Measurements from ENCODE around the gene TMEM175. TPM values are rescaled to one million over a fixed set of nuclear protein-coding genes. Genes with fewer than 3 reads are reported as not detected.

TMEM175 gene
- total RNA-seq, 1 donor from 2014 or later, result 42.4 TPM

DNA sequence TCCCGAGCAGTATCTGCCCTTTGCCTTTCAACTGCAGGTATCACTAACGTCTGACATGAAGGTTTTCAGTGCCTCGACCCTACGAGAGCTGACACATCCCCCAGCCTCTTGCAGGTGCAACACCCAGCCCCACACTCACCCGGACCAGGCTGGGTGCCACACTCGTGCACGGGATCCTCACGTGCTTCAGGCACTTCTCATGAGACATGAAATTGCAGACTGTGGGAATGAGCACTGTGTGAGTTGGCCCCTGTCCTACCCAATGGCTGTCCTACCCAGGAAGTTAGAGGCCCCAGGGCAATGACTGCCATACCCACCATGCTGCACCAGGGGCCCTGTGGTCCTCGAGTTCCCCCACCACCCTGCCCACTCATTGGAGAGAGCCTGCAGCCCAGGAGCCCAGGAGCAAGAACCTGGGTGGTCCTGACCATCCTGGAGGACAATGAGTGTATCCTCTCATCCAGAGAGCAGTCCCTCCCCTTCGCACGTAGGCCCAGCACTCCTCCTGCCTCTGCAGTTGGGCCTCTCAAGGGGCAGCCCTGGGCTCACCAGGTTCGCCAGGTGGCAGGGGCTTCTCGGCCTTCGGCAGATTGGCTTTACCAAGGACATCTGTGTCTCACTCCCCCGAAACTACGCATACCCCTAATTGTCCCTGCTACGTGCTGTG, 38.7 kb downstream of the TMEM175 start:
- intact Hi-C loops (cut with DNase I), result no loop called here

DNA sequence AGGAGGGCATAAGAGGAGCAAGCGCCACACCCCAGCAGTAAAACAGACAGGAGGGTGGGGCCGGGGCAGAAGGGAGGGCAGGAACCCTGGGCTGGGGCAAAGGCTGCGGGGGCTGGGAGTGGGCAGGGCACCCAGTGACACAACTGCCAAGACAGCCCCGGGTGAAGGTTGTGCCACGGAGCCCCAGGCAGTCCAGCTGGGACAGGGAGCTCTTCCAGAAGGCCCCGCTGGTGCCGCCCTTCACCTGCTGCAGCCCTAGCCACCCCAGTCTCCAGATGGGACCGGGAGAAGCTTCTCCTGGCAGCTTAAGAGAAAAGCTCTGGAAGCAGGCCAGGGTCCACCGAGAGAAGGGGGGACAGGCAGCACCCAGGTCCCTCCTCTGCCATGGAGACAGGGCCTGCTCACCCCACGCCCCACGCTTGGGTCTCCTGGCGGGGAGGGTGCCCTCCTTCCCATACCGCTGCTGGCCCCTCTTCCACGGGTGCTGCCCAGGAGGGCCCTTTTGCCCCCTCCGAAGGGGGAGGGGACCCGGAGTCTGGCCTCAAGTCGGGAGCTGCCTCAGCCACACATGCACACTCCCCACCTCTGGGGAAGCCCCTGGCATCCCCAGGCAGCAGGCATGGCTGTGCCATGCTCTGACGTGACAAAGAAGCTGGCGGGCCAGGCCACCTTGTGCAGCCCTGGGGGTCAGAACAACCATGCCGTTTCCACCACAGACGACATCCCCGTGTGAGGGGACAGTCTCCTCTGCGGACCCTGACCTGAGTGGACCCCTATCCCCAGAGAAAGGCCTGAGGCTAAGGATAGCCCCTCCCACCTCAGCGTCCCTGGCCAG, 39.6 kb downstream of the TMEM175 start:
- intact Hi-C loops (cut with DNase I), result no loop called here
- Histone ChIP-seq H3K27ac (no peak overlapping the region), H3K4me1 (peaks cover 13% of the 10 kb centered on the region), H3K4me3 (peak overlapping the region; percentile 79), H3K36me3 (no peaks in the 10 kb centered on the region), H3K27me3 (no peaks in the 10 kb centered on the region), H3K9me3 (no peaks in the 10 kb centered on the region)
- ATAC-seq, result no peak
- TF ChIP-seq, protein P1, sequence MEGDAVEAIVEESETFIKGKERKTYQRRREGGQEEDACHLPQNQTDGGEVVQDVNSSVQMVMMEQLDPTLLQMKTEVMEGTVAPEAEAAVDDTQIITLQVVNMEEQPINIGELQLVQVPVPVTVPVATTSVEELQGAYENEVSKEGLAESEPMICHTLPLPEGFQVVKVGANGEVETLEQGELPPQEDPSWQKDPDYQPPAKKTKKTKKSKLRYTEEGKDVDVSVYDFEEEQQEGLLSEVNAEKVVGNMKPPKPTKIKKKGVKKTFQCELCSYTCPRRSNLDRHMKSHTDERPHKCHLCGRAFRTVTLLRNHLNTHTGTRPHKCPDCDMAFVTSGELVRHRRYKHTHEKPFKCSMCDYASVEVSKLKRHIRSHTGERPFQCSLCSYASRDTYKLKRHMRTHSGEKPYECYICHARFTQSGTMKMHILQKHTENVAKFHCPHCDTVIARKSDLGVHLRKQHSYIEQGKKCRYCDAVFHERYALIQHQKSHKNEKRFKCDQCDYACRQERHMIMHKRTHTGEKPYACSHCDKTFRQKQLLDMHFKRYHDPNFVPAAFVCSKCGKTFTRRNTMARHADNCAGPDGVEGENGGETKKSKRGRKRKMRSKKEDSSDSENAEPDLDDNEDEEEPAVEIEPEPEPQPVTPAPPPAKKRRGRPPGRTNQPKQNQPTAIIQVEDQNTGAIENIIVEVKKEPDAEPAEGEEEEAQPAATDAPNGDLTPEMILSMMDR (IDR thresholded peaks at IDR 0.05), result no peak
- no peak for DNase-seq

More for the DNA sequence above, 38.7 kb downstream of the TMEM175 start:
- peaks cover 7% of the 10 kb centered on the region for H3K36me3 ChIP-seq
- ATAC-seq, result no peak
- no peak overlapping the region for H3K4me3 ChIP-seq
- H3K27ac ChIP-seq, result no peak overlapping the region
- no peaks in the 10 kb centered on the region for H3K9me3 ChIP-seq
- DNase-seq, result no peak
- H3K4me1 ChIP-seq, result peaks cover 13% of the 10 kb centered on the region
- no peaks in the 10 kb centered on the region for H3K27me3 ChIP-seq
- TF ChIP-seq, protein P1 (IDR thresholded peaks at IDR 0.05), result no peak

DNA sequence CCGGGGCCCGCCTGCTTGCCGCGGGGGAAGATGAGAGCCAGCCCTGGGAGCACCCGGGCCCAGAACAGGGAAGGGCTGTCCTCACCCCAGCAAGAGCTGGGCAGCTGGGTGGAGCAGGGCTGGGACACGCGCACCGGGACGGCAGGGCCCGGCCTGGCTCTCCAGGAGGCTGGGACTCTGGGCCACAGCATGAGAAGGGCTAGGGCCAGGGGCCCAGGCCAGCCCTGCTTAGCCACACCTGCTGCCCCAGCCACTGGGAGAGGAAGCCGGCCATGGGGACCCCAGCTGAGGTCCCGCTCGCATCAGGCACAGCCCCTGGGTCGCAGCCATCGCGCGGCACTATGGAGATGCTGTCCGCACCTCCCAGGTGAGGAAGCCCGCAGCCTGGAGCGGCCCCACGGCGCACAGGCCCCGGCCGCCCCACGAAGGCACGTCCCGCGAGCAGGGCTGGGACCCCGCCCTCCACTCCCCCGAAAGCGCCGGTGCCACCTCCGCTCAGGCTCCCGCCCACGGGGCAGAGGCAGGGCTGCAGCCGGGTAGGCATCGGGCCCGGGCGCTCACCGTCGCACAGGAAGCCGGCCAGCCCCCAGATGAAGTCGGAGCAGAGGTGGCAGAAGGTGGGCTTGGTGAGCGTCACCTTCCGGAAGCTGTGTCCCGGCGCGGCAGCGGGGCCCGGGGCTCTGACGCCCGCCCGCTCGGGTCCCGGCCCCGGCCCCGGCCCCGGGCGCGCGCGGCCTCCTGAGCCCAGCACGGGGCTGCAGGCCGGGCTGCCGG, 40.6 kb downstream of the TMEM175 start:
- Histone ChIP-seq H3K4me1 (peaks cover 13% of the 10 kb centered on the region), H3K9me3 (no peaks in the 10 kb centered on the region), H3K36me3 (no peaks in the 10 kb centered on the region), H3K4me3 (peak overlapping the region; percentile 79), H3K27ac (peak overlapping the region; percentile 18), H3K27me3 (no peaks in the 10 kb centered on the region)
- peak; percentile 37 for ATAC-seq
- DNase-seq, result peak; percentile 81
- TF ChIP-seq, protein P1 (IDR thresholded peaks at IDR 0.05), result no peak
- intact Hi-C loops (cut with DNase I), result no loop called here

DNA sequence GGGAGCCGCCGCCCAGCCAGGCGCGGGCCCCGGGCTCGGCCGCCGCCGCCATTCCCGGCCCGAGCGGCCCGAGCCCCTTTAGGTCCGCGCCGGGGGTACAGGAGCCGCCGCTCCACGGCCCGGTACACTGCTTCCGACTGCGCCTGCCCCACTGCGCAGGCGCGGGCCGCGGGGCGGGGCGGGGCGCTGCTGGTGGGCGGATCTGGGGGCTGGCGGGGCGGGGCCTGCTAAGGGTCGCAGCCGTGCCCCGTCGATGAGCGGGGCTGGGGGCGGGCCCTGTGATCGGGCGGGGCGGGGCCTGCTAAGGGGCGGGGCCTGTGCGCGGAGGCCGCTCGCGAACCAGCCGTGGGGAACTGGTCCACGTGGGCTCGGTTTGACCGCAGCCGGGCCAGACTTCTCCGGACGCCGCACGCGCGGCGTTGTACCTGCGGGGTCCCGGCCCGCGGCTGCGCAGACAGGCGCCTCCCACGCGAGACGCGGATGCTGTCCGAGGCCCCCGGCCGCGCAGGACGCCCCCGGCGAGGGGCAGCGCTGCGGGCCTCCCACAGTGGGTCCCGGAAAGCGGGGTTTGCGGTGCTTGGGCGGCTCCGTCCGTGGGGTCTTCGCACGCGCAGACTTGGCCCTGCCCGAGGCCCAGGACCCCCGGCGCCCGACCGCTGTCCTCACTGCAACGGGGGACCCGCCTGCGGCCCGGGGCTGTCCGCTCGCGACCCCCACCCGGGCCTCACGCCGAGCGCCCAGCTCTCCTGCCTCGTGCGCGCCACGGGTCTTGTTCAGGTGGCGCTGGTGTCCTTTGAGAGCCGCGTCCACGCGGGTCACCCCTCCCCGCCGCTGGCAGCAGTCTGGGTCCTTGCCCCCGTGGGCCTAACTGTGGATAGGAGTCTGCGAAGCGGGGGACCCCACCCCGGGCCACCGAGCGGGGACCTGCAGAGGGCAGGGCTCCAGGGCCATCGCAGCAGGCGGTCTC, 41.5 kb downstream of the TMEM175 start, which contains the start of gene DGKQ:
Gene DGKQ, minus strand, starts transcription at position 139 of the 967 bp plus-strand sequence. Its CDS starts 87 bp downstream, at position 52.
- TF ChIP-seq, protein P1 (IDR thresholded peaks at IDR 0.05), result no peak
- peak; percentile 97 for ATAC-seq
- intact Hi-C loops (cut with DNase I), result no loop called here
- H3K36me3 ChIP-seq, result no peaks in the 10 kb centered on the region
- no peaks in the 10 kb centered on the region for H3K27me3 ChIP-seq
- peaks cover 13% of the 10 kb centered on the region for H3K4me1 ChIP-seq
- peak; percentile 94 for DNase-seq
- peak within 1 kb of the TSS; percentile 79 for H3K4me3 ChIP-seq
- H3K9me3 ChIP-seq, result no peaks in the 10 kb centered on the region
- peak within 1 kb of the TSS; percentile 18 for H3K27ac ChIP-seq

Data from upper lobe of right lung (tissue), 1 donor.